Stimulated activated CD8-positive, alpha-beta memory T cell treated with anti-CD3 and anti-CD28 coated beads, Interleukin-4, amount 100 ng/mL, for 4 hours (primary cell): Measurements from ENCODE around the gene PSMD12.
"Not testable (repeated sequence)": the region's sequence is repeated elsewhere in the genome, so short reads cannot be mapped to it uniquely, and the experiment has no call there.

Source experiments
- DNase-seq, 2 donors: peaks; one replicate each; pipeline ENCODE4 v3.0.0-alpha.2; 2020; ENCODE audit warnings: low read depth in 2 of 2, low spot score in 1 of 2

The PSMD12 gene

GRCh38 chr17:67366193-67367157, at the start of gene PSMD12:
TSS of gene PSMD12 (minus strand) at chr17:67366577. CDS start at chr17:67366519, 58 bp downstream.
- DNase-seq = peak; percentile 88

DNA sequence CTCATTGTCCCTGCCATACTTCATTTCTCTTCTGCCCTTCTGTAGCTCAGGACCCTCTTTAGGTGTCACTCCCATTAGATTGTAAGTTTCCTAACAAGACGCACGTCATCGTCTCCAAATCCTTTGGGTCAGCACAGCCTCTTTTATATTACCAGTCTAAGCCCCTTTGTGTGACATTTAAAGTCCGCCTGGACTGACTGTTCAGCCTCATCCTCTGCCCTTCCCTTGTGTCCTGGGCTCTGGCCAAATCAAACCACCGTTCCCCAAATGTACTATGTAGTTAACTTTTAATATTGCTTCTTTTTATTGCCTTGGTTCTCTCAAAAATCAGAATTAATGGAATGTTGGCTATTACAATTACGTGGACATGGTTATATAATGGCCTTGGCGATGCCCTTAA, 48.9 kb upstream of the PSMD12 start:
- no peak for DNase-seq

GRCh38 chr17:67414559-67414958, 48.2 kb upstream of the PSMD12 start:
- no peak for DNase-seq

DNA sequence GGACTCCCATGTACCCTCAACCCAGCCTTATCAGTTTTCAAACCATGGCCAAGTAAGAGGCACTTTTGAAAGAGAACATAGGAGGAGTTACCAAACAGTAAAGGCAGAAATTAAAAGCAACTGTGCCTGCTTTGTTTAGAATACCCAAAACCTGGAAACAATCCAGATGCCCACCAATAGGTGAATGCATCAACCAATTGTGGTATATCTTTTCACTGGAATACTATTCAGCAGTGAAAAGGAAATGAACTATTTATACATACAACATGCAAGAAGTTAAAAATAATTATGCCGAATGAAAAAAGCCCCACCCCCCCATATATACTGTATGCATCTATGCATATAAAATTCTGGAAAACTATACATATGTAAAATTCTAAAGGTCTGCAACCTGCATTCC, 47.8 kb upstream of the PSMD12 start:
- DNase-seq = no peak

- no peak for DNase-seq
Observed at GRCh38 chr17:67413388-67413787, 47.0 kb upstream of the PSMD12 start.

GRCh38 chr17:67412941-67413340, 46.6 kb upstream of the PSMD12 start:
- DNase-seq = no peak

GRCh38 chr17:67412032-67412431, 45.7 kb upstream of the PSMD12 start:
- no peak for DNase-seq

- no peak for DNase-seq
Observed at GRCh38 chr17:67411397-67411796, 45.0 kb upstream of the PSMD12 start.

GRCh38 chr17:67408455-67408830, 42.1 kb upstream of the PSMD12 start:
- DNase-seq = not testable (repeated sequence)

GRCh38 chr17:67403483-67403882, 37.1 kb upstream of the PSMD12 start:
- DNase-seq = no peak

DNA sequence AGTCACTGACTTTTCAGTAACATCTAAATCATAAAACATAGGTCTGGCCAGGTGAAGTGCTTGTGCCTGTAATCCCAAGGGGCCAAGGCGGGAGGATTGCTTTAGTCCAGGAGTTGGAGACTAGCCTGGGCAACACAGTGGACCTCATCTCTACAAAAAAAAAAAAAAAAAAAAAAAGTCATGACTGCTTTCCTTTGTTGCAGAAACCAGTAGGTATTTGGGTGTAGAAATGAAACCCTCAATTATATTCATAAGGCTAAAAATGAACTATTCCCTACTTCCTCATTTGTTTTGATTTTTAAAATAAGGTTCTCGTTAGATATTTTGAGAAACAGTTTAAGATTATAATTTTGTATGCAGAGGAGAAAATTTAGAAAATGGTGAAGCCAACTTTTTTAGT, 36.7 kb upstream of the PSMD12 start:
- DNase-seq = no peak

- DNase-seq = no peak
Observed at GRCh38 chr17:67401598-67402504, 35.5 kb upstream of the PSMD12 start.

- no peak for DNase-seq
Observed at GRCh38 chr17:67401106-67401505, 34.7 kb upstream of the PSMD12 start.

DNA sequence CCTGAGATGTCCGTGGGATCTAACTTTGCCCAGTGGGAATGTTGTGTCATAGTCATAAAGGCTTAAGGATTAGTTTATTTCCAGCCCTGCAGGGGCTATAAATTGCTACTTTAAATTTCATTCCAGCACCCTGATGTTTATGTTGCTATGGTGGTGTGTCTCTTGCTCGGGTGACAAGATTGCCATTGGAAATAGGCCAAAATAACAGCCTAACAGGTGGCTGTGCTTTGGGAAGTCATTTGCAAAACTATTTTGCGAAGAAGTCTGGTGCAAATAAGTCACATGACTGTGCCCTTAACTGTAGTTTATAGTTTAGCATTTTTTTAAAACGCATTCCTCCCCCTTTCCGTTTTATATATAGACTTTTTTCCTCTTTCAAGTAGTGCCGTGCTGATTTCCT, 33.8 kb upstream of the PSMD12 start:
- no peak for DNase-seq

DNA sequence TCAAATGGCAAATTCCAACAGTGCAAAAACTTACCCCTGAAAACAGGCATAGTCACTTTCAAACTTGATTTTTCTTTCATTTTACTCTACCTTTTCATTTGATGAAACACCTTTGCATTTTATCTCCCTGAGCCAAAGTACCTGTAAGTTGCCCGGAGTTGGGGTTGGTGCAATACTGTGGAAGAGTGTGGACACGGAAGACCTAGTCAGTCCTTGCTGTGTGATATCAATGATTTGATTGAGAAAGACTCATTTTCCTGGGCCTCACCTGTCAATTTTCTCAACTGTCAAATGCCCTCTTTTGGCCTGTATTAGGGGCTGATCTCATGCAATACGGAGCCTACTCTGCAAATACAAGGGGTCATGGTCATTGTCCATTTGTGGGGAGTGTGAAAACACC, 33.3 kb upstream of the PSMD12 start:
- no peak for DNase-seq

- DNase-seq = no peak
Observed at GRCh38 chr17:67393809-67394397, 27.5 kb upstream of the PSMD12 start.

DNA sequence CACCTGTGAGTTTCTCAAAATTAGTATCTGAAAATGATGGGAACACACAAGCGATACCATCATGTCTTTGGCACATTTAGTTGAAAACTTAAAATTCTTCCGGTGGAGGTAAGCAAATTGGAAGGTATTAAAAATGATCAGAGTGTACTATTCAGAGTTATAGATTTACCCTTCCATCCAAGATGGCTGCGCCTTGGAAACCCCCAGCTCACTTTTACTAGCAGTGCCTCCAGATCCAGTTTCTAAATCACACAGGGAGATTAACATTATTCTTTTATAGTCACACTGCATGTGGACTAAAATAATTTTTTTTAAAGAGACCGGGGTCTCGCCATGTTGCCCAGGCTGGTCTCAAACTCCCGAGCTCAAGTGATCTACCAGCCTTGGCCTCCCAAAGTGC, 25.7 kb upstream of the PSMD12 start:
- DNase-seq = no peak

- DNase-seq = no peak
Observed at GRCh38 chr17:67390646-67391361, 24.4 kb upstream of the PSMD12 start.

GRCh38 chr17:67390006-67390645, 23.7 kb upstream of the PSMD12 start:
- DNase-seq = no peak

- no peak for DNase-seq
Observed at GRCh38 chr17:67388986-67389385, 22.6 kb upstream of the PSMD12 start.
